HepG2 (cell line): ENCODE measurements around the gene UQCC5. TPM values are rescaled to one million over a fixed set of nuclear protein-coding genes. Genes with fewer than 3 reads are reported as not detected.

Experiments used
- ATAC-seq: fragments of 200-7000 bp; cut with Tn5 transposase; 3 replicates; pipeline ENCODE4 v1.9.1; 2020; ENCODE audit warnings: mild to moderate bottlenecking, moderate library complexity
- BruUV-seq: library from RNA; stranded (reverse); fragments of 400-500 nt; replicated peaks from 2 replicates; lab custom pipeline; 2021; lab: Mats Ljungman, UMichigan
- CTCF ChIA-PET: fragments of 300-600 bp; formaldehyde crosslinking; extraction: SDS; loops from one replicate; lab custom pipeline; 2021; ENCODE audit warnings: low total read pairs, inconsistent platforms, low intra/inter-chr PET ratio; lab: Yijun Ruan, JAX
- POLR2A ChIA-PET: fragments of 350-600 bp; sonication (Branson Sonifier 250); formaldehyde crosslinking; loops from one replicate; lab custom pipeline; 2020; ENCODE audit warnings: antibody characterized with exemption, inconsistent platforms; lab: Yijun Ruan, JAX
- DNase-seq: peaks from one replicate; pipeline ENCODE4 v3.0.0-alpha.2; 2015; ENCODE audit warnings: low spot score
- FAIRE-seq: peaks from 3 replicates; lab custom pipeline; 2011; peaks lifted over from hg19 to GRCh38; lab: Jason Lieb, UNC
- H2AFZ ChIP-seq: one replicate; pipeline ENCODE4 v1.6.1; 2011; ENCODE audit warnings: low read length, inconsistent platforms
- H3K27ac ChIP-seq: fragments of 300-600 bp; 3 replicates; pipeline ENCODE4 v1.8.0; 2011; ENCODE audit warnings: mixed run types, mild to moderate bottlenecking, mixed read lengths, low read length, inconsistent platforms; ENCODE audit not compliant: insufficient read depth; ENCODE audit errors: extremely low read length
- H3K27me3 ChIP-seq, 2 experiments: fragments of 200-600 bp in 1 of 2; 2 replicates in 1 of 2; 3 replicates in 1 of 2; pipeline versions ENCODE4 v1.6.0 to v1.8.0; 2011; ENCODE audit warnings: low read length in 2 of 2, mild to moderate bottlenecking in 2 of 2, moderate library complexity in 2 of 2, inconsistent platforms in 1 of 2; ENCODE audit not compliant: insufficient read depth in 2 of 2, control insufficient read depth in 1 of 2
- H3K36me3 ChIP-seq, 2 experiments: fragments of 200-600 bp in 1 of 2; replicated peaks in 1 of 2; 2 replicates in 1 of 2; 3 replicates in 1 of 2; pipeline versions ENCODE4 v1.5.1 to v1.8.0; 2011; ENCODE audit warnings: low read length in 2 of 2, inconsistent platforms in 1 of 2; ENCODE audit not compliant: insufficient read depth in 2 of 2, control insufficient read depth in 1 of 2
- H3K4me1 ChIP-seq: 2 replicates; pipeline ENCODE4 v1.5.1; 2012; ENCODE audit warnings: low read length, inconsistent platforms; ENCODE audit not compliant: insufficient read depth
- H3K4me2 ChIP-seq: 2 replicates; pipeline ENCODE4 v1.6.0; 2011; ENCODE audit warnings: low read depth, low read length, inconsistent platforms
- H3K4me3 ChIP-seq, 3 experiments: fragments of 200-600 bp in 1 of 3; sonication (generic), shearing (Covaris generic) in 1 of 3; replicated peaks in 1 of 3; 2 replicates each; pipeline ENCODE4 v1.5.1; 2011 to 2016; ENCODE audit warnings: low read length in 3 of 3, inconsistent platforms in 2 of 3, low read depth in 2 of 3, mild to moderate bottlenecking in 2 of 3, control low read depth in 1 of 3, mixed read lengths in 1 of 3; ENCODE audit not compliant: insufficient read depth in 1 of 3
- H3K79me2 ChIP-seq: one replicate; pipeline ENCODE4 v1.6.1; 2011; ENCODE audit warnings: low read length, inconsistent platforms; ENCODE audit not compliant: insufficient read depth
- H3K9ac ChIP-seq: 2 replicates; pipeline ENCODE4 v1.6.0; 2011; ENCODE audit warnings: mild to moderate bottlenecking, low read depth, low read length, inconsistent platforms; ENCODE audit not compliant: insufficient read depth
- H3K9me3 ChIP-seq: 2 replicates; pipeline ENCODE4 v1.5.1; 2012; ENCODE audit warnings: mild to moderate bottlenecking, low read length
- H4K20me1 ChIP-seq: 2 replicates; pipeline ENCODE4 v1.6.0; 2011; ENCODE audit warnings: inconsistent platforms, mild to moderate bottlenecking, low read length, moderate library complexity; ENCODE audit not compliant: insufficient read depth
- AGO2 ChIP-seq: fragments of 200-400 bp; formaldehyde crosslinking; optimal IDR thresholded peaks from 2 replicates; pipeline ENCODE3; 2017; ENCODE audit warnings: mild to moderate bottlenecking, low read depth, low read length, moderate library complexity
- ATAD3A ChIP-seq: sonication (generic); formaldehyde crosslinking; IDR thresholded peaks from 2 replicates; pipeline ENCODE4 v1.4.0; 2020; ENCODE audit warnings: missing genetic modification reagents
- EP300 ChIP-seq, 3 experiments: sonication (generic) in 1 of 3; formaldehyde crosslinking in 1 of 3; IDR thresholded peaks; 2 replicates each; pipeline versions ENCODE4 v1.5.1 to v1.6.1; 2011 to 2020; ENCODE audit warnings: low read depth in 2 of 3, low read length in 2 of 3, borderline replicate concordance in 1 of 3, improper control_type of control experiment in 1 of 3, mild to moderate bottlenecking in 1 of 3, missing genetic modification reagents in 1 of 3, moderate library complexity in 1 of 3
- KDM2A ChIP-seq: sonication (generic); formaldehyde crosslinking; IDR thresholded peaks from 2 replicates; pipeline ENCODE4 v1.4.0; 2020; ENCODE audit warnings: low read depth, missing genetic modification reagents, borderline replicate concordance
- ZNF143 ChIP-seq: sonication (generic); formaldehyde crosslinking; IDR thresholded peaks from 2 replicates; pipeline ENCODE4 v1.4.0; 2020; ENCODE audit warnings: missing genetic modification reagents
- ZNF24 ChIP-seq: fragments of 450-650 bp; IDR thresholded peaks from 2 replicates; pipeline ENCODE4 v1.6.1; 2017; ENCODE audit warnings: antibody characterized with exemption, mild to moderate bottlenecking
- ZNF549 ChIP-seq: sonication (generic); formaldehyde crosslinking; IDR thresholded peaks from 2 replicates; pipeline ENCODE4 v1.5.0; 2020; ENCODE audit warnings: missing genetic modification reagents
- ZNF7 ChIP-seq: IDR thresholded peaks from 2 replicates; pipeline ENCODE4 v1.6.1; 2016; ENCODE audit warnings: missing biosample characterization, missing genetic modification reagents
- ZNF782 ChIP-seq: sonication (generic); formaldehyde crosslinking; IDR thresholded peaks from 2 replicates; pipeline ENCODE4 v1.4.0; 2020; ENCODE audit warnings: missing genetic modification reagents, mild to moderate bottlenecking, borderline replicate concordance
- ZNF792 ChIP-seq: IDR thresholded peaks from 2 replicates; pipeline ENCODE4 v1.6.1; 2016
- ZNF816 ChIP-seq: sonication (generic); formaldehyde crosslinking; IDR thresholded peaks from 2 replicates; pipeline ENCODE4 v1.8.0; 2022; ENCODE audit warnings: missing genetic modification reagents, mild to moderate bottlenecking, borderline replicate concordance
- WGBS: methylation state at CpG from one replicate; pipeline ENCODE4 v1.1.6; 2017; ENCODE audit warnings: low lambda C conversion rate; 5-methylcytosine and 5-hydroxymethylcytosine counted together
- in situ Hi-C: cut with HindIII; loops from 2 replicates; pipeline ENCODE4 v1.10.0; 2017; ENCODE audit warnings: low pct_unique_long_range_greater_than_20kb; ENCODE audit not compliant: extremely low pct_ligation_motif_present
- intact Hi-C: fragments of 100-400 bp; cut with micrococcal nuclease; formaldehyde crosslinking; loops from one replicate; pipeline ENCODE4 v1.10.0; 2022; ENCODE audit not compliant: unreplicated experiment
- polyA plus RNA-seq, 8 experiments: library from polyadenylated mRNA; depleted of rRNA in 3 of 8; stranded (reverse) in 7 of 8; unstranded in 1 of 8; fragments of >200 nt; fragmentation: Illumina TruSeq in 4 of 8; extraction: Trizol in 4 of 8; gene quantifications; 2 replicates each; pipeline versions ENCODE4 v1.2.1 to v1.2.3, GENCODE V29; 2011 to 2016; ENCODE audit warnings: low read depth in 4 of 8, missing spikeins in 1 of 8, mixed read lengths in 1 of 8; ENCODE audit not compliant: insufficient read depth in 1 of 8
- total RNA-seq, 5 experiments: library from RNA; depleted of rRNA; stranded (reverse); fragments of >200 nt; fragmentation: Illumina TruSeq; extraction: Trizol; gene quantifications; 2 replicates each; pipeline ENCODE4 v1.2.3, GENCODE V29; 2016; ENCODE audit warnings: low read depth in 1 of 5
- TF ChIP-seq, protein P1 (sequence below): sonication (generic); formaldehyde crosslinking; IDR thresholded peaks from 2 replicates; pipeline ENCODE4 v1.5.0; 2020; ENCODE audit warnings: missing genetic modification reagents
- TF ChIP-seq, protein P2 (sequence below): sonication (generic); formaldehyde crosslinking; IDR thresholded peaks from 2 replicates; pipeline ENCODE4 v1.4.0; 2020; ENCODE audit warnings: missing genetic modification reagents, borderline replicate concordance
- TF ChIP-seq, protein P3 (sequence below): sonication (generic); formaldehyde crosslinking; IDR thresholded peaks from 2 replicates; pipeline ENCODE4 v1.4.0; 2020; ENCODE audit warnings: mild to moderate bottlenecking, missing genetic modification reagents
- TF ChIP-seq, protein P4 (sequence below): sonication (generic); formaldehyde crosslinking; IDR thresholded peaks from 2 replicates; pipeline ENCODE4 v1.8.0; 2022; ENCODE audit warnings: mild to moderate bottlenecking, missing genetic modification reagents, moderate library complexity
- TF ChIP-seq, protein P5 (sequence below), 2 experiments: sonication (generic) in 1 of 2; formaldehyde crosslinking in 1 of 2; IDR thresholded peaks; 2 replicates each; pipeline versions ENCODE4 v1.4.0 to v1.6.1; 2018 to 2020; ENCODE audit warnings: missing genetic modification reagents in 2 of 2, borderline replicate concordance in 1 of 2, low read depth in 1 of 2, mild to moderate bottlenecking in 1 of 2, missing biosample characterization in 1 of 2

The UQCC5 gene
- total and polyA plus RNA-seq, 2 of the 13 experiments (the other 11 are each of a cell fraction or from before 2014, with no cell fraction given): 15.4 to 29.5 TPM

DNA sequence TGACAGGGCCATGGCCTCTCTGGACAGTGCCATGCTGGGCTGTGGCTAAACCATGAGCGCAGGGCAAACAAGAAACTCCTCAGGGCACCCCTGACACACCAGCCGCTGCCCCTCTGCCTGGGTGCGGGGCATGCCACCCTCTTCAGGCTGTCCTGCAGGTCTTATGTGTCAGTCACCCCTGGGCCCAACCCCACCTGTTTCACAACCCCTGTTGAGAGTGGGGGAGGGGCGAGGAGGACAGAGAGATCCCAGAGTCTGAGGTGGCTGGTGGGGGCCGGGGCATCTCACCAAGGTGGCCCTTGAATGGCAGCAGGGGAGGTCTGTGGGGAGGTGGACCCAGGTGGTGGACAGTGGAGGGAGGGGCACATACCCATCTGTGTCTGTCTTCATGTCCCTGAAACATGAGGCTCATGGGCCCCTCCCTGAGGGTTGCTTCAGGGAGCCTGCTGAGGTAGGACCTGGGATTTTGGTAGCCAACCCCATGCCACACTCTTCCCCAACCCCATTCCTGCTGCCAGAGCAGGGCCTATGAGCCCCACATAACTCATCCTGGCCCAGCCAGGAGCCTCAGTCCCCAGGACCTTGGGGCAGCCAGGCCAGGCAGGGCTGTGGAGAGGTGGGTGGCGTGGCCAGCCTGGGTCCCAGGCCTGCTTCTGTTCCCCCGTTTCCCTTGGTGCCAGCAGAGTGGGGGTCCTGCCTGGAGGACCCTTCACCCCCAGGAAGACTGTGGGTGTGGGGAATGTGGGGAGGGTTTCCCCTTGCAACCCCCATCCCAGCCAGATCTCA is 43.0 kb upstream of the UQCC5 start:
- Histone ChIP-seq H3K36me3 (peaks cover 16 to 27% of the 10 kb centered on the region in 2 experiments), H3K79me2 (no peaks in the 10 kb centered on the region), H3K4me3 (no peak overlapping the region), H3K27ac (no peak overlapping the region), H3K4me2 (no peak overlapping the region), H2AFZ (no peak overlapping the region), H3K9me3 (no peaks in the 10 kb centered on the region), H3K27me3 (peaks cover 4 to 10% of the 10 kb centered on the region in 2 experiments; a peak in 3 of 5 replicates), H3K4me1 (peaks cover 23% of the 10 kb centered on the region), H4K20me1 (no peaks in the 10 kb centered on the region; the same call in 1 of the 2 replicates), H3K9ac (no peak overlapping the region)
- FAIRE-seq (no peak), ATAC-seq (0 out of 3 replicates have a peak, but pooled peaks have one; percentile 4), DNase-seq (no peak)
- intact Hi-C loops (no loop called here), in situ Hi-C loops (no loop called here)
- POLR2A ChIA-PET: no interaction called here
- WGBS: 82% methylated on average over 5 of the region's 7 CpGs
- BruUV-seq: no TSS peak
- CTCF ChIA-PET: no interaction called here
- TF ChIP-seq, protein P1, sequence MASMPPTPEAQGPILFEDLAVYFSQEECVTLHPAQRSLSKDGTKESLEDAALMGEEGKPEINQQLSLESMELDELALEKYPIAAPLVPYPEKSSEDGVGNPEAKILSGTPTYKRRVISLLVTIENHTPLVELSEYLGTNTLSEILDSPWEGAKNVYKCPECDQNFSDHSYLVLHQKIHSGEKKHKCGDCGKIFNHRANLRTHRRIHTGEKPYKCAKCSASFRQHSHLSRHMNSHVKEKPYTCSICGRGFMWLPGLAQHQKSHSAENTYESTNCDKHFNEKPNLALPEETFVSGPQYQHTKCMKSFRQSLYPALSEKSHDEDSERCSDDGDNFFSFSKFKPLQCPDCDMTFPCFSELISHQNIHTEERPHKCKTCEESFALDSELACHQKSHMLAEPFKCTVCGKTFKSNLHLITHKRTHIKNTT: no peak
- peak; percentile 63 for TF ChIP-seq AGO2
- TF ChIP-seq, protein P2, sequence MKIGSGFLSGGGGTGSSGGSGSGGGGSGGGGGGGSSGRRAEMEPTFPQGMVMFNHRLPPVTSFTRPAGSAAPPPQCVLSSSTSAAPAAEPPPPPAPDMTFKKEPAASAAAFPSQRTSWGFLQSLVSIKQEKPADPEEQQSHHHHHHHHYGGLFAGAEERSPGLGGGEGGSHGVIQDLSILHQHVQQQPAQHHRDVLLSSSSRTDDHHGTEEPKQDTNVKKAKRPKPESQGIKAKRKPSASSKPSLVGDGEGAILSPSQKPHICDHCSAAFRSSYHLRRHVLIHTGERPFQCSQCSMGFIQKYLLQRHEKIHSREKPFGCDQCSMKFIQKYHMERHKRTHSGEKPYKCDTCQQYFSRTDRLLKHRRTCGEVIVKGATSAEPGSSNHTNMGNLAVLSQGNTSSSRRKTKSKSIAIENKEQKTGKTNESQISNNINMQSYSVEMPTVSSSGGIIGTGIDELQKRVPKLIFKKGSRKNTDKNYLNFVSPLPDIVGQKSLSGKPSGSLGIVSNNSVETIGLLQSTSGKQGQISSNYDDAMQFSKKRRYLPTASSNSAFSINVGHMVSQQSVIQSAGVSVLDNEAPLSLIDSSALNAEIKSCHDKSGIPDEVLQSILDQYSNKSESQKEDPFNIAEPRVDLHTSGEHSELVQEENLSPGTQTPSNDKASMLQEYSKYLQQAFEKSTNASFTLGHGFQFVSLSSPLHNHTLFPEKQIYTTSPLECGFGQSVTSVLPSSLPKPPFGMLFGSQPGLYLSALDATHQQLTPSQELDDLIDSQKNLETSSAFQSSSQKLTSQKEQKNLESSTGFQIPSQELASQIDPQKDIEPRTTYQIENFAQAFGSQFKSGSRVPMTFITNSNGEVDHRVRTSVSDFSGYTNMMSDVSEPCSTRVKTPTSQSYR (CRISPR knock-in tag): peak; percentile 84
- no peak for TF ChIP-seq ZNF143
- no peak for TF ChIP-seq EP300 (IDR thresholded peaks at IDR 0.05; ENCODE audit: low read depth in 2 of 2, low read length in 2 of 2)
- TF ChIP-seq EP300 (CRISPR knock-in tag; IDR thresholded peaks at IDR 0.05; ENCODE audit: borderline replicate concordance): no peak
- no peak for TF ChIP-seq ATAD3A (CRISPR knock-in tag)
- no peak for TF ChIP-seq ZNF7
- TF ChIP-seq KDM2A (CRISPR knock-in tag): no peak
- no peak for TF ChIP-seq ZNF792 (CRISPR knock-in tag)
- TF ChIP-seq ZNF816: no peak
- TF ChIP-seq, protein P3, sequence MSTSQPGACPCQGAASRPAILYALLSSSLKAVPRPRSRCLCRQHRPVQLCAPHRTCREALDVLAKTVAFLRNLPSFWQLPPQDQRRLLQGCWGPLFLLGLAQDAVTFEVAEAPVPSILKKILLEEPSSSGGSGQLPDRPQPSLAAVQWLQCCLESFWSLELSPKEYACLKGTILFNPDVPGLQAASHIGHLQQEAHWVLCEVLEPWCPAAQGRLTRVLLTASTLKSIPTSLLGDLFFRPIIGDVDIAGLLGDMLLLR (CRISPR knock-in tag): no peak
- TF ChIP-seq ZNF24: no peak
- TF ChIP-seq ZNF549 (CRISPR knock-in tag): no peak
- TF ChIP-seq, protein P4, sequence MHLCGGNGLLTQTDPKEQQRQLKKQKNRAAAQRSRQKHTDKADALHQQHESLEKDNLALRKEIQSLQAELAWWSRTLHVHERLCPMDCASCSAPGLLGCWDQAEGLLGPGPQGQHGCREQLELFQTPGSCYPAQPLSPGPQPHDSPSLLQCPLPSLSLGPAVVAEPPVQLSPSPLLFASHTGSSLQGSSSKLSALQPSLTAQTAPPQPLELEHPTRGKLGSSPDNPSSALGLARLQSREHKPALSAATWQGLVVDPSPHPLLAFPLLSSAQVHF (CRISPR knock-in tag): no peak
- TF ChIP-seq ZNF782 (CRISPR knock-in tag): no peak
- TF ChIP-seq, protein P5, sequence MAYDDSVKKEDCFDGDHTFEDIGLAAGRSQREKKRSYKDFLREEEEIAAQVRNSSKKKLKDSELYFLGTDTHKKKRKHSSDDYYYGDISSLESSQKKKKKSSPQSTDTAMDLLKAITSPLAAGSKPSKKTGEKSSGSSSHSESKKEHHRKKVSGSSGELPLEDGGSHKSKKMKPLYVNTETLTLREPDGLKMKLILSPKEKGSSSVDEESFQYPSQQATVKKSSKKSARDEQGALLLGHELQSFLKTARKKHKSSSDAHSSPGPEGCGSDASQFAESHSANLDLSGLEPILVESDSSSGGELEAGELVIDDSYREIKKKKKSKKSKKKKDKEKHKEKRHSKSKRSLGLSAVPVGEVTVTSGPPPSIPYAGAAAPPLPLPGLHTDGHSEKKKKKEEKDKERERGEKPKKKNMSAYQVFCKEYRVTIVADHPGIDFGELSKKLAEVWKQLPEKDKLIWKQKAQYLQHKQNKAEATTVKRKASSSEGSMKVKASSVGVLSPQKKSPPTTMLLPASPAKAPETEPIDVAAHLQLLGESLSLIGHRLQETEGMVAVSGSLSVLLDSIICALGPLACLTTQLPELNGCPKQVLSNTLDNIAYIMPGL (CRISPR knock-in tag; IDR thresholded peaks at IDR 0.05; ENCODE audit: borderline replicate concordance in 1 of 2, low read depth in 1 of 2): no peak
